Right lobe of liver (tissue), 6 donors: Measurements from ENCODE around the gene PPP6C. TPM values are rescaled to one million over a fixed set of nuclear protein-coding genes. Genes with fewer than 3 reads are reported as not detected.
"Not testable (repeated sequence)": the region's sequence is repeated elsewhere in the genome, so short reads cannot be mapped to it uniquely, and the experiment has no call there.

Experiments
- ATAC-seq, 4 donors: fragments of 200-7000 bp; cut with Tn5 transposase; one replicate each; pipeline ENCODE4 v1.9.1; 2020; ENCODE audit warnings: mild to moderate bottlenecking in 4 of 4, moderate library complexity in 4 of 4
- DNase-seq, 3 donors: peaks; one replicate each; pipeline ENCODE4 v3.0.0-alpha.2; 2020
- H3K27ac ChIP-seq, 3 donors: fragments of 200-600 bp; one replicate each; pipeline ENCODE4 v1.8.0; 2022
- H3K27me3 ChIP-seq, 2 donors: fragments of 200-600 bp; one replicate each; pipeline ENCODE4 v1.8.0; 2022
- H3K36me3 ChIP-seq, 4 donors: fragments of 200-600 bp; sonication (generic) in 1 of 4; one replicate each; pipeline versions ENCODE4 v1.5.1 to v1.8.0; 2017 to 2022; ENCODE audit warnings: control low read depth in 1 of 4
- H3K4me1 ChIP-seq, 4 donors: fragments of 200-600 bp; sonication (generic) in 1 of 4; one replicate each; pipeline versions ENCODE4 v1.5.1 to v1.8.0; 2017 to 2022; ENCODE audit warnings: control low read depth in 1 of 4
- H3K4me3 ChIP-seq, 3 donors: fragments of 200-600 bp; one replicate each; pipeline ENCODE4 v1.8.0; 2022
- H3K9me3 ChIP-seq, 4 donors: fragments of 200-600 bp; sonication (generic) in 1 of 4; one replicate each; pipeline versions ENCODE4 v1.5.1 to v1.8.0; 2017 to 2022; ENCODE audit warnings: control low read depth in 1 of 4
- CTCF ChIP-seq, 4 donors: fragments of 200-600 bp in 3 of 4; fragments of 450-650 bp in 1 of 4; IDR thresholded peaks; one replicate each; pipeline versions ENCODE4 v1.5.1 to v1.8.0; 2016 to 2022; ENCODE audit warnings: antibody characterized with exemption in 4 of 4, mild to moderate bottlenecking in 2 of 4
- POLR2A ChIP-seq: fragments of 450-650 bp; IDR thresholded peaks from one replicate; pipeline ENCODE4 v1.6.1; 2017; ENCODE audit warnings: antibody characterized with exemption, mild to moderate bottlenecking
- WGBS: methylation state at CpG from one replicate; pipeline ENCODE4 v1.1.6; 2018; ENCODE audit warnings: low coverage, low lambda C conversion rate; ENCODE audit not compliant: insufficient coverage; ENCODE audit errors: missing lambda C conversion rate; 5-methylcytosine and 5-hydroxymethylcytosine counted together
- intact Hi-C, 2 donors: fragments of 100-400 bp; cut with DNase I; formaldehyde crosslinking; loops; one replicate each; pipeline versions ENCODE4 v1.11.2 to v1.14.1; 2022
- total RNA-seq, 6 experiments: library from RNA; depleted of rRNA in 2 of 6; stranded (reverse); fragments of >200 nt in 2 of 6; fragmentation: NEBNext Ultra II Directional in 3 of 6; extraction: Animal tissue kit (Norgen Biotek cat#: 25700) in 3 of 6; gene quantifications; one replicate each; pipeline versions ENCODE4 v1.1.0 to v1.2.4, GENCODE V29; 2016 to 2023
- donor health status: DM: no; HTN: yes; CAD: no.
- donor health status: DM: no; HTN: no; CAD: no.
- donor health status: DM: no; HTN: no; CAD: no.
- donor health status: DM: no; HTN: yes; CAD: no.
- donor health status: DM: no; HTN: yes; CAD: no.

PPP6C gene
- total RNA-seq, 6 experiments from 2014 or later, result 11.8 to 18.6 (median 15.3) TPM

- no peak overlapping the region for H3K27ac ChIP-seq
- intact Hi-C loops, result no loop called here
- no peaks in the 10 kb centered on the region for H3K9me3 ChIP-seq
- DNase-seq, result no peak
- 79% methylated on average over 2 of the region's 2 CpGs for WGBS
- TF ChIP-seq POLR2A, result no peak
- TF ChIP-seq CTCF (IDR thresholded peaks at IDR 0.05), result no peak
- H3K27me3 ChIP-seq, result no peaks in the 10 kb centered on the region
- no peak overlapping the region for H3K4me3 ChIP-seq
- H3K4me1 ChIP-seq, result peaks cover 0 to 34% (median 10%) of the 10 kb centered on the region in 4 donors
- no peaks in the 10 kb centered on the region for H3K36me3 ChIP-seq
- no peak for ATAC-seq
Observed at GRCh38 chr9:125183561-125183960, 6.0 kb downstream of the PPP6C start.

GRCh38 chr9:125183054-125183453, 6.5 kb downstream of the PPP6C start:
- Histone ChIP-seq H3K4me1 (peaks cover 0 to 29% (median 7%) of the 10 kb centered on the region in 4 donors), H3K9me3 (no peaks in the 10 kb centered on the region), H3K4me3 (no peak overlapping the region), H3K27ac (no peak overlapping the region), H3K36me3 (no peaks in the 10 kb centered on the region), H3K27me3 (no peaks in the 10 kb centered on the region)
- TF ChIP-seq CTCF (IDR thresholded peaks at IDR 0.05) (no peak), POLR2A (no peak)
- 38% methylated on average over 2 of the region's 2 CpGs for WGBS
- DNase-seq, result no peak
- intact Hi-C loops, result no loop called here
- ATAC-seq, result peak in 1 of 4 donors; percentile 39

GRCh38 chr9:125181756-125182155, 7.8 kb downstream of the PPP6C start:
- H3K27ac ChIP-seq, H3K36me3 ChIP-seq, H3K27me3 ChIP-seq, ATAC-seq, H3K9me3 ChIP-seq, intact Hi-C loops, DNase-seq, H3K4me3 ChIP-seq: not testable (repeated sequence)
- peaks cover 0 to 18% (median 6%) of the 10 kb centered on the region in 4 donors for H3K4me1 ChIP-seq
- WGBS, result 87% methylated on average over 4 of the region's 4 CpGs

- no peak for TF ChIP-seq POLR2A
- TF ChIP-seq CTCF (IDR thresholded peaks at IDR 0.05), result no peak
- intact Hi-C loops, result no loop called here
- H3K36me3 ChIP-seq, result no peaks in the 10 kb centered on the region
- no peaks in the 10 kb centered on the region for H3K9me3 ChIP-seq
- H3K4me1 ChIP-seq, result peaks cover 0 to 18% (median 6%) of the 10 kb centered on the region in 4 donors
- DNase-seq (no peak), ATAC-seq (no peak)
- no peak overlapping the region for H3K27ac ChIP-seq
- H3K4me3 ChIP-seq, result no peak overlapping the region
- H3K27me3 ChIP-seq, result no peaks in the 10 kb centered on the region
- WGBS, result 73% methylated on average over 2 of the region's 9 CpGs
Observed at GRCh38 chr9:125180876-125181275, 8.7 kb downstream of the PPP6C start.

- H3K9me3 ChIP-seq, H3K27me3 ChIP-seq, H3K36me3 ChIP-seq, H3K4me3 ChIP-seq, intact Hi-C loops, H3K27ac ChIP-seq, DNase-seq, ATAC-seq: not testable (repeated sequence)
- peaks cover 0 to 18% (median 6%) of the 10 kb centered on the region in 4 donors for H3K4me1 ChIP-seq
- WGBS, result 90% methylated on average over 3 of the region's 4 CpGs
Observed at GRCh38 chr9:125179776-125180175, 9.8 kb downstream of the PPP6C start.

- TF ChIP-seq POLR2A (no peak), CTCF (IDR thresholded peaks at IDR 0.05) (no peak)
- H3K27ac ChIP-seq, result no peak overlapping the region
- ATAC-seq (no peak), DNase-seq (no peak)
- no peaks in the 10 kb centered on the region for H3K27me3 ChIP-seq
- 100% methylated on average over 1 of the region's 1 CpG for WGBS
- no peaks in the 10 kb centered on the region for H3K36me3 ChIP-seq
- no peaks in the 10 kb centered on the region for H3K9me3 ChIP-seq
- no peak overlapping the region for H3K4me3 ChIP-seq
- peaks cover 0 to under 1% (median 0%) of the 10 kb centered on the region in 4 donors for H3K4me1 ChIP-seq
- intact Hi-C loops, result no loop called here
Observed at GRCh38 chr9:125177888-125178287, 11.7 kb downstream of the PPP6C start.
